B cell (primary cell): Measurements from ENCODE around the gene POU2AF1.

Source experiments
- EZH2 ChIP-seq: IDR thresholded peaks from 2 replicates; pipeline ENCODE4 v1.6.1; 2012; ENCODE audit warnings: borderline replicate concordance, low read depth, mild to moderate bottlenecking, moderate library complexity, low read length; ENCODE audit not compliant: insufficient read depth, poor library complexity, severe bottlenecking
- TF ChIP-seq, protein P1 (sequence below): fragments of 200-600 bp; IDR thresholded peaks from one replicate; pipeline ENCODE4 v1.8.0; 2022; ENCODE audit warnings: antibody characterized with exemption, mild to moderate bottlenecking

DNA sequence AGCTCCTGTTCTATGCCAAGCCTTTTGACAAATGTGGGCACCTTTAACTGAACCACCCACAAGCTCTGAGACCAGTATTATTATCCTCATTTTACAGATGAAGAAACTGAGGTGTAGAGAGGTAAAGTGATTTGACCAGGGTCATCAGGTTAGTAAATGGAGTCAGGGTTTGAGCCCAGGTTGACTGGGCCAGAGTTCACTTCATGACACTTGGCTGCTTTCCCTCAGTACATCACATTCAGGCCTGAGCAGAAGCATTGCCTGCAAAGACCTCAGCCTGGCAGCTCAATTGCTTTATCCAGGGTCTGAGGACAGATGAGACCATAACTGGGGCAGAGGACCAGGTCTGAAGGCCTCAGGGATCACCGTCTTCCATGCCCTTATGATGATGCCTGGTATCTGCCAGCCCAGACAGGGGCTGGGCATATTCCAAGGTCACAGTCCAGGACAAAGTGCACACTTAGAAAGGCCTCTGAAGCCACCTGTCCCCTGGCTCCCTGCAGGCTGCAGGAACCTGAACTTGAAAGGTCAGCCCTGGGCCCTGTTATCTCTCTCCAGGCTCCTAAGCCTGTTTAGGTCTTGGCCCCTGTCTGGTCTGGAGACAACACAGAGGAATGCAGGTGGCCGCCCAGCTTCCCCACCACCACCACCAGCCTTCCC lies 48.7 kb downstream of the POU2AF1 start:
- TF ChIP-seq, protein P1, sequence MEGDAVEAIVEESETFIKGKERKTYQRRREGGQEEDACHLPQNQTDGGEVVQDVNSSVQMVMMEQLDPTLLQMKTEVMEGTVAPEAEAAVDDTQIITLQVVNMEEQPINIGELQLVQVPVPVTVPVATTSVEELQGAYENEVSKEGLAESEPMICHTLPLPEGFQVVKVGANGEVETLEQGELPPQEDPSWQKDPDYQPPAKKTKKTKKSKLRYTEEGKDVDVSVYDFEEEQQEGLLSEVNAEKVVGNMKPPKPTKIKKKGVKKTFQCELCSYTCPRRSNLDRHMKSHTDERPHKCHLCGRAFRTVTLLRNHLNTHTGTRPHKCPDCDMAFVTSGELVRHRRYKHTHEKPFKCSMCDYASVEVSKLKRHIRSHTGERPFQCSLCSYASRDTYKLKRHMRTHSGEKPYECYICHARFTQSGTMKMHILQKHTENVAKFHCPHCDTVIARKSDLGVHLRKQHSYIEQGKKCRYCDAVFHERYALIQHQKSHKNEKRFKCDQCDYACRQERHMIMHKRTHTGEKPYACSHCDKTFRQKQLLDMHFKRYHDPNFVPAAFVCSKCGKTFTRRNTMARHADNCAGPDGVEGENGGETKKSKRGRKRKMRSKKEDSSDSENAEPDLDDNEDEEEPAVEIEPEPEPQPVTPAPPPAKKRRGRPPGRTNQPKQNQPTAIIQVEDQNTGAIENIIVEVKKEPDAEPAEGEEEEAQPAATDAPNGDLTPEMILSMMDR = no peak
- no peak for TF ChIP-seq EZH2
